Erythroblast (primary cell): Measurements from ENCODE around the gene POLR3E.

Experiments used
- GATA1 ChIP-seq: IDR thresholded peaks from 2 replicates; pipeline ENCODE4 v1.6.1; 2011; ENCODE audit warnings: low read depth, mild to moderate bottlenecking, control low read depth, low read length, moderate library complexity
- POLR2A ChIP-seq: IDR thresholded peaks from 2 replicates; pipeline ENCODE4 v1.6.1; 2011; ENCODE audit warnings: mild to moderate bottlenecking, low read length

DNA sequence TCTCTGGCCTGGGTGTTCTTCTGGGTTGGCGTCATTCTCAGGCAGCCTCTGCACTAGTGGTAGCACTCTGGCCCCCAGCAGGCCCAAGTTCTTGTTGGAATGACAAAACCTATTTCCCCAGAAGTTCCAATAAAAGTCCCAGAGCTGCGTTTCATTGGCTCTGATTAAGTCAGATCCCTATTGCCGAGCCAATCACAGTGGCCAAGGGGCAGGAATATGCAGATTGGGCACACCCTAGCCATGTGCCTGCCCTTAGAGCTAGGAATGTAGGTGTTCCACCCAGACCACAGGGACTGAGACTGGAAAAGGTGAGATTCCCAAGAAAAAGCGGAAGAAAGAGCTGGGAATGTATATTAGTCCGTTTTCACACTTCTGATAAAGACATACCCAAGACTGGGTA is 44.9 kb upstream of the POLR3E start:
- TF ChIP-seq POLR2A (no peak), GATA1 (no peak)
